ENCODE data around the gene NLRP6. TPM values are rescaled to one million over a fixed set of nuclear protein-coding genes. Genes with fewer than 3 reads are reported as not detected.
"Not testable (repeated sequence)": the region's sequence is repeated elsewhere in the genome, so short reads cannot be mapped to it uniquely, and the experiment has no call there.

The NLRP6 gene
- total RNA-seq, 1 experiment from 2014 or later: not detected

- Mint-ChIP-seq H3K4me3 (no peak overlapping the region), H3K9me3 (peaks cover 15 to 17% of the 10 kb centered on the region in 2 experiments), H3K4me1 (peaks cover 23 to 30% of the 10 kb centered on the region in 2 experiments), H3K27ac (no peak overlapping the region), H3K36me3 (ENCODE audit: insufficient read depth in 1 of 3, low read depth in 3 of 3) (peaks cover 4 to 31% (median 11%) of the 10 kb centered on the region in 3 experiments; a peak in 6 of 7 replicates), H3K27me3 (ENCODE audit: low read depth) (peaks cover 4% of the 10 kb centered on the region)
- peaks cover 4% of the 10 kb centered on the region; the same call in 1 of the 2 replicates for H3K4me1 ChIP-seq (ENCODE audit: insufficient read depth, low read length)
- whole genome bisulfite sequencing (ENCODE audit: extremely low coverage, insufficient read length, low lambda C conversion rate): no CpG with 5 or more reads among the region's 13 CpGs
- H4K91ac ChIP-seq (ENCODE audit: insufficient read length, low read depth, low read length): no peak overlapping the region
- no peak overlapping the region for H2BK12ac ChIP-seq (ENCODE audit: insufficient read length, low read depth, low read length)
- no peak overlapping the region for H4K5ac ChIP-seq (ENCODE audit: insufficient read length, low read depth, low read length)
- H3K79me2 ChIP-seq (ENCODE audit: insufficient read depth, low read length): no peaks in the 10 kb centered on the region
- no peak overlapping the region for H2AK5ac ChIP-seq (ENCODE audit: insufficient read length, low read length)
- no peak overlapping the region for H3K56ac ChIP-seq (ENCODE audit: insufficient read length, low read depth, low read length)
- H3K14ac ChIP-seq (ENCODE audit: insufficient read depth, low read length): no peak overlapping the region
- H3K9me3 ChIP-seq (ENCODE audit: control insufficient read depth, low read depth, low read length): no peaks in the 10 kb centered on the region
- no peak overlapping the region for H3K27ac ChIP-seq (ENCODE audit: insufficient read length, low read depth, low read length)
- no peak overlapping the region for H2BK15ac ChIP-seq (ENCODE audit: low read depth, low read length)
- no peak overlapping the region for H4K8ac ChIP-seq (replicated peaks; ENCODE audit: insufficient read length, low read depth, low read length)
- no peak overlapping the region for H2BK20ac ChIP-seq (ENCODE audit: low read depth, low read length, poor library complexity, severe bottlenecking)
- H2AFZ ChIP-seq (ENCODE audit: low read length): no peak overlapping the region
- H3K23me2 ChIP-seq (ENCODE audit: insufficient read length, low read depth, low read length, poor library complexity, severe bottlenecking): no peaks in the 10 kb centered on the region
- no peak overlapping the region for H3K4ac ChIP-seq (ENCODE audit: low read depth, low read length)
- no peaks in the 10 kb centered on the region for H3K79me1 ChIP-seq (ENCODE audit: insufficient read depth, low read depth, low read length, poor library complexity, severe bottlenecking)
- no peak overlapping the region for H3T11ph ChIP-seq (ENCODE audit: low read length)
- TF ChIP-seq CTCF (conservative IDR thresholded peaks at IDR 0.05): no peak
- no peak overlapping the region for H3K23ac ChIP-seq (ENCODE audit: insufficient read length, low read depth, low read length)
- H3K4me2 ChIP-seq (ENCODE audit: insufficient read depth, insufficient read length, low read length): no peak overlapping the region
- H3K9ac ChIP-seq (ENCODE audit: extremely low read depth, insufficient read length, low read length): no peak overlapping the region
- no peaks in the 10 kb centered on the region for H4K20me1 ChIP-seq (ENCODE audit: control insufficient read depth, insufficient read depth, insufficient read length)
- H3K27me3 ChIP-seq (ENCODE audit: insufficient read depth, low read length): no peaks in the 10 kb centered on the region
- H2BK120ac ChIP-seq (ENCODE audit: low read depth, low read length, poor library complexity, severe bottlenecking): no peak overlapping the region
- no peak for DNase-seq
- no peak overlapping the region for H2BK5ac ChIP-seq (ENCODE audit: insufficient read length, low read length)
- no peak overlapping the region for H3K18ac ChIP-seq (ENCODE audit: insufficient read length, low read depth, low read length)
Measured at GRCh38 chr11:328012-328411, 49.8 kb downstream of the NLRP6 start.

- not testable (repeated sequence) for H2BK12ac ChIP-seq (ENCODE audit: insufficient read length, low read depth, low read length); H3T11ph ChIP-seq (ENCODE audit: low read length); H2BK20ac ChIP-seq (ENCODE audit: low read depth, low read length, poor library complexity, severe bottlenecking); H3K27ac ChIP-seq (ENCODE audit: insufficient read length, low read depth, low read length); H4K91ac ChIP-seq (ENCODE audit: insufficient read length, low read depth, low read length); H4K20me1 ChIP-seq (ENCODE audit: control insufficient read depth, insufficient read depth, insufficient read length); H2BK5ac ChIP-seq (ENCODE audit: insufficient read length, low read length); H2AK5ac ChIP-seq (ENCODE audit: insufficient read length, low read length); H2BK120ac ChIP-seq (ENCODE audit: low read depth, low read length, poor library complexity, severe bottlenecking); H3K23me2 ChIP-seq (ENCODE audit: insufficient read length, low read depth, low read length, poor library complexity, severe bottlenecking); H2BK15ac ChIP-seq (ENCODE audit: low read depth, low read length); H3K27ac Mint-ChIP-seq; H3K9me3 ChIP-seq (ENCODE audit: control insufficient read depth, low read depth, low read length); H3K18ac ChIP-seq (ENCODE audit: insufficient read length, low read depth, low read length); H3K79me2 ChIP-seq (ENCODE audit: insufficient read depth, low read length); H3K23ac ChIP-seq (ENCODE audit: insufficient read length, low read depth, low read length); H3K4me3 Mint-ChIP-seq; H4K8ac ChIP-seq (replicated peaks; ENCODE audit: insufficient read length, low read depth, low read length); H3K9ac ChIP-seq (ENCODE audit: extremely low read depth, insufficient read length, low read length); H2AFZ ChIP-seq (ENCODE audit: low read length); H3K14ac ChIP-seq (ENCODE audit: insufficient read depth, low read length); H3K4me1 ChIP-seq (ENCODE audit: insufficient read depth, low read length); H4K5ac ChIP-seq (ENCODE audit: insufficient read length, low read depth, low read length); H3K56ac ChIP-seq (ENCODE audit: insufficient read length, low read depth, low read length); H3K27me3 ChIP-seq (ENCODE audit: insufficient read depth, low read length); H3K4me2 ChIP-seq (ENCODE audit: insufficient read depth, insufficient read length, low read length); DNase-seq; H3K79me1 ChIP-seq (ENCODE audit: insufficient read depth, low read depth, low read length, poor library complexity, severe bottlenecking); H3K4ac ChIP-seq (ENCODE audit: low read depth, low read length); H3K27me3 Mint-ChIP-seq (ENCODE audit: low read depth)
- peaks cover 4 to 36% (median 11%) of the 10 kb centered on the region in 3 experiments; a peak in 6 of 7 replicates for H3K36me3 Mint-ChIP-seq (ENCODE audit: insufficient read depth in 1 of 3, low read depth in 3 of 3)
- peaks cover 26 to 33% of the 10 kb centered on the region in 2 experiments for H3K4me1 Mint-ChIP-seq
- WGBS (ENCODE audit: extremely low coverage, insufficient read length, low lambda C conversion rate): no CpG with 5 or more reads among the region's 15 CpGs
- H3K9me3 Mint-ChIP-seq: peaks cover 21 to 22% of the 10 kb centered on the region in 2 experiments
Measured at GRCh38 chr11:328516-329100, 50.4 kb downstream of the NLRP6 start.

Measured in H9 (cell line).